Amniotic epithelial cell (primary cell): ENCODE results near the gene KDM3B.
A peak's percentile ranks its signal among the peaks of the same experiment; 100 is the strongest.

ENCODE experiments used
- DNase-seq: peaks from one replicate; pipeline ENCODE4 v3.0.0-alpha.2; 2010; ENCODE audit warnings: low read depth

Gene KDM3B

GRCh38 chr5:138402640-138403039, 50.2 kb downstream of the KDM3B start:
- no peak for DNase-seq

GRCh38 chr5:138408023-138408422, 55.5 kb downstream of the KDM3B start:
- no peak for DNase-seq

GRCh38 chr5:138410996-138411640, 58.6 kb downstream of the KDM3B start:
- peak; percentile 29 for DNase-seq

- DNase-seq = no peak
Observed at GRCh38 chr5:138418444-138418843, 66.0 kb downstream of the KDM3B start.

- DNase-seq = no peak
Observed at GRCh38 chr5:138425079-138425478, 72.6 kb downstream of the KDM3B start.

- DNase-seq = peak; percentile 70
Observed at GRCh38 chr5:138435943-138436342, 83.5 kb downstream of the KDM3B start.

- no peak for DNase-seq
Observed at GRCh38 chr5:138438003-138438723, 85.7 kb downstream of the KDM3B start.

- DNase-seq = peak; percentile 42
Observed at GRCh38 chr5:138438724-138439476, 86.4 kb downstream of the KDM3B start, which contains the start of gene REEP2. Gene REEP2 (plus strand): TSS chr5:138439057. CDS start chr5:138439209, 152 bp downstream.

GRCh38 chr5:138439477-138440158, 87.1 kb downstream of the KDM3B start:
- no peak for DNase-seq

GRCh38 chr5:138440159-138441073, 87.9 kb downstream of the KDM3B start:
- DNase-seq = no peak

- DNase-seq = no peak
Observed at GRCh38 chr5:138441221-138441620, 88.7 kb downstream of the KDM3B start.

- no peak for DNase-seq
Observed at GRCh38 chr5:138444078-138444773, 91.7 kb downstream of the KDM3B start.

- DNase-seq = no peak
Observed at GRCh38 chr5:138444774-138445546, 92.5 kb downstream of the KDM3B start.

- no peak for DNase-seq
Observed at GRCh38 chr5:138445547-138446271, 93.2 kb downstream of the KDM3B start.

GRCh38 chr5:138448070-138448469, 95.6 kb downstream of the KDM3B start:
- DNase-seq = no peak

- no peak for DNase-seq
Observed at GRCh38 chr5:138448481-138449398, 96.3 kb downstream of the KDM3B start.

- DNase-seq = peak; percentile 71
Observed at GRCh38 chr5:138449501-138450239, 97.2 kb downstream of the KDM3B start.
